GM12872 (cell line): ENCODE data around the gene MICAL3.

Source experiments
- TF ChIP-seq, protein P1 (sequence below): IDR thresholded peaks from 3 replicates; pipeline ENCODE4 v1.5.1; 2011; ENCODE audit warnings: low read depth, mild to moderate bottlenecking, low read length, moderate library complexity; ENCODE audit not compliant: insufficient read depth

The MICAL3 gene

DNA sequence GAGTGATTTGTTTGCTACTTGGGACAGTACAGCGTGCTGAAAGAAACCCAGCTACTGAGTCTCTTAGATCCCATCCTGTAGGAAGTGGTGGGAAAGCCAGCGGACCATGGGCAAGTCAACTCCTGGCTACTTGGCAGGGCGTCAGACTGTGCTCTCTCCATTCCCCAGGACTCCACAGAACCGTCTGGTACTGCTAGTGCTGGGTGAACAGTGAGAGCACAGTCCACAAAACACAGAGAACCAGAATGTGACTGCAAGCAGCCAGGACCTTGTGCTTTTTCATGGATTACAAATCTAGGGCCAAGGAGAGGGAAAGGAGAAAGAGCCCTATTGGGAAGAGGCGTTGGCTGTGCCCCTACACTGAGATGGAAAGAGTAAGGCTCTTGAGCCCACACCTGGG is 260.3 kb downstream of the MICAL3 start:
- TF ChIP-seq, protein P1, sequence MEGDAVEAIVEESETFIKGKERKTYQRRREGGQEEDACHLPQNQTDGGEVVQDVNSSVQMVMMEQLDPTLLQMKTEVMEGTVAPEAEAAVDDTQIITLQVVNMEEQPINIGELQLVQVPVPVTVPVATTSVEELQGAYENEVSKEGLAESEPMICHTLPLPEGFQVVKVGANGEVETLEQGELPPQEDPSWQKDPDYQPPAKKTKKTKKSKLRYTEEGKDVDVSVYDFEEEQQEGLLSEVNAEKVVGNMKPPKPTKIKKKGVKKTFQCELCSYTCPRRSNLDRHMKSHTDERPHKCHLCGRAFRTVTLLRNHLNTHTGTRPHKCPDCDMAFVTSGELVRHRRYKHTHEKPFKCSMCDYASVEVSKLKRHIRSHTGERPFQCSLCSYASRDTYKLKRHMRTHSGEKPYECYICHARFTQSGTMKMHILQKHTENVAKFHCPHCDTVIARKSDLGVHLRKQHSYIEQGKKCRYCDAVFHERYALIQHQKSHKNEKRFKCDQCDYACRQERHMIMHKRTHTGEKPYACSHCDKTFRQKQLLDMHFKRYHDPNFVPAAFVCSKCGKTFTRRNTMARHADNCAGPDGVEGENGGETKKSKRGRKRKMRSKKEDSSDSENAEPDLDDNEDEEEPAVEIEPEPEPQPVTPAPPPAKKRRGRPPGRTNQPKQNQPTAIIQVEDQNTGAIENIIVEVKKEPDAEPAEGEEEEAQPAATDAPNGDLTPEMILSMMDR: no peak

DNA sequence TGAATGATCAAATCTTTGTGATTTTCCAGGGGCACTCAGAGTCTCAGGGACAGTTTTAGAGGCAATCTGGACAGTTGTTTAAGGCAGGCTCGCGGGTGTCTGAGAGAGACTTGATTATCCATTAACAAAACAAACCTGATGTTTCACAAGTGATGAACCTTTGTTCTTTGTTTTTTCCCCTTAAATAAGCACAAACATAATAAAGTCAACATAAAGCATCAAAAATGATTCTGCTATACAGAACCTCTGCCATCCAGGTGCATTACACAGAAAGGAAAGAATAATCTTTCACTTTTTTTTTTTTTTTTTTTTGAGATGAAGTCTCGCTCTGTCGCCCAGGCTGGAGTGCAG is 263.2 kb downstream of the MICAL3 start:
- TF ChIP-seq, protein P1: no peak

DNA sequence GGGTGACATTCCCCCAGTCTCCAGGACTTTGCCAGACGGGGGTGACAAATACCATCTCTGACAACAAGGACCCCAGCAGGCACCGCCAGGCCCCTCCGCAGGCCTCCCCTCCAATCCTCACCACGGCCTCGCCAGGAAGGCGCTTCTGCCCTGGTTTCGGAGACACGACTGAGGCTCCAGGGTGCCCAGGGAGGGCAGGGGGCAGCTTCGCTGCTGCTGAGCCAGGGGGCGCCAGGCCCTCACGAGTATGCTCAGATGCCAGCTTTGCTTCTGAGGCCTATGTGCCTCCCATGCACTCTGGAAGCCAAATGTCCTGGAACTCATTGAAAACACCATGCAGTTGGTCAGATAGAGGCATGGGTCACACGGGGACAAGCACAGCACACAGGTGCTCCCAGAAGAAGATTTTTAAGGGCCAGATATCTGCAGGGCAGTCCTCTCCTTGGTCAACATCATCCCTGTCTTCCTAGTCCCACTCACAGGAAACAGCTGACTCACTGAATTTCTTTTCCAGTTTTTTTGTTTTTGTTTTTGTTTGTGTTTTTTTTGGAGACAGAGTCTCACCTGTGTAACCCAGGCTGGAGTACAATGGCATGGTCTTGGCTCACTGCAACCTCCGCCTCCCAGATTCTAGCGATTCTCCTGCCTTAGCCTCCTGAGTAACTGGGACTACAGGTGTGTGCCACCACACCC is 270.0 kb downstream of the MICAL3 start:
- TF ChIP-seq, protein P1: peak; percentile 52

DNA sequence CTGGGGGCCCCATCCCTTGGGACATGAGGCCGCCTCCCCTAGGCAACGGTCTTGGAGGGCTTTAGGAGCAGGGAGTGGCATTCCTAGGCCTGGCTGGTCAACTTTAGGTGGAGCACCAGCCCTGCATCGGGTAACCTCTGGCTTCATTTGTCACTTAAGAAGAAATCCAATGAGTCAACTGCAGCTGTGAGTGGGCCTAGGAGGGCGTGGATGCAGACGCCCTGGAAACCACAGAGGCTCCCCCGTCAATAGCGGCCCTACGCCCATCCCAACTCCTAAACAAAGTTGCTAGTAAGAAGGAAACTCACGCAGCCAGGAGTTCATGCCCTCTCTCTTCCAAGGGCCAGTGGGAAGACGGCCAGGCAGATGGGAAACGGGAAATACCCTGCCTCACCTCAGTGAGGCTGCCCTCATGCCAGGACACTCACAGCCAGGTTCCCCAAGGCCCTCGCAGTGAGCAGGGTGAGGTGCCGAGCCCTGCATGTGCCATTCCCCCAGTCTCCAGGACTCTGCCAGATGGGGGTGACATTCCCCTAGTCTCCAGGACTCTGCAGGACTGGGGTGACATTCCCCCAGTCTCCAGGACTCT is 270.9 kb downstream of the MICAL3 start:
- TF ChIP-seq, protein P1: no peak

DNA sequence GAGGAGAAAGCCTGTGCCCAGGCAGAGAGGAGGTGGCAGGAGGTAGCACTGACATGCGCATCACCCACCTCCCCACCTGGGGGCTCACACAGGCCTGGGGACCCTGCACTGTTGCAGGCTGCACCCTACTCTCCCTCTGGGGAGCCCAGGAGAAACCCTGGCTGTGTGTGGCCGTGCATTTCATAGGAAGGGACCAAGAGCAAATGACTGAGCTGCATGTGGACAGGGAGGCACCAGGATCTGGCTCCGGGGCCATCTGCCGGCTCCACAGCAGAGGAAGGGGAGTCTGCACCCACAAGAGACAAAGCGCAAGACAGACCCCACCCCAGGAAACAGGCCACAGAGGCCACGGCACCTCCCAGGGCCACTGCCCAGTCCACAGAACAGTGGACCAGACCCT is 272.8 kb downstream of the MICAL3 start:
- TF ChIP-seq, protein P1: no peak

DNA sequence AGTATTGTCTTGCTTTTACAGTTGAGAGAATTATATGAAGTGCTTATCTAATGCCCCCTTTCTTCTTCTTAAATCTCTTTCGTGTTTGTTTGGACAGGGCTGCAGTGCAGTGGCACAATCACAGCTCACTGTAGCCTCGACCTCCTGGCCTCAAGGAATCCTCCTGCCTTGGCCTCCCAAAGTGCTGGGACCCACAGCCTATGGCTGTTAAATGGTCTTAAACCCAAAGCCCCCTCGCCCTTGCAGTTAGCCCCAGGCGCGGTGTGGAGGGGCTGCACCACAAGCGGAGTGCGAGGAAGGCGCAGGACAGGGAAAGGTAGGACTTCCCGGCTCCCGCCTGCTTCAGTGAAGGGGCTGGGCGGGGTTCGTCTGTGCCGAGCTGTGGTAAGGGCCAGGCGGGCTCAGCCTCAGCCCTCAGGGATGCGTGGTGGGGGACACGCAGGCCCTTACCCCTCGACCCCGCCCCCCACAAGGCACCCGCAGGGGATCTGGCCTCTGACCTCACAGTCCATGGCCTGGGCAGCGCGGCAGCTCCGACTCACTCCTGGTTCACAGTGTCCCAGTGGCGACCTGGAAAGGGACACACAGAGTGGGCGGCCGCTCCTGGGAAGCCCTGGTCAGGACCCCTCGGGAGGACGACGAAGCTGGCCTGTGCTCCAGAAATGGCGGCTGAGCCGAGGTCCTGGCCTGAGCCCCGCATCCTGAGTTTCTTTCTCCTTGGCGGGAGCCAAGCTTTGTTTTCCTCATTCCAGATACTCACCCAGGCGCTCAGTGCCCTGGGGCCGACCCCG is 274.6 kb downstream of the MICAL3 start:
- TF ChIP-seq, protein P1: no peak

DNA sequence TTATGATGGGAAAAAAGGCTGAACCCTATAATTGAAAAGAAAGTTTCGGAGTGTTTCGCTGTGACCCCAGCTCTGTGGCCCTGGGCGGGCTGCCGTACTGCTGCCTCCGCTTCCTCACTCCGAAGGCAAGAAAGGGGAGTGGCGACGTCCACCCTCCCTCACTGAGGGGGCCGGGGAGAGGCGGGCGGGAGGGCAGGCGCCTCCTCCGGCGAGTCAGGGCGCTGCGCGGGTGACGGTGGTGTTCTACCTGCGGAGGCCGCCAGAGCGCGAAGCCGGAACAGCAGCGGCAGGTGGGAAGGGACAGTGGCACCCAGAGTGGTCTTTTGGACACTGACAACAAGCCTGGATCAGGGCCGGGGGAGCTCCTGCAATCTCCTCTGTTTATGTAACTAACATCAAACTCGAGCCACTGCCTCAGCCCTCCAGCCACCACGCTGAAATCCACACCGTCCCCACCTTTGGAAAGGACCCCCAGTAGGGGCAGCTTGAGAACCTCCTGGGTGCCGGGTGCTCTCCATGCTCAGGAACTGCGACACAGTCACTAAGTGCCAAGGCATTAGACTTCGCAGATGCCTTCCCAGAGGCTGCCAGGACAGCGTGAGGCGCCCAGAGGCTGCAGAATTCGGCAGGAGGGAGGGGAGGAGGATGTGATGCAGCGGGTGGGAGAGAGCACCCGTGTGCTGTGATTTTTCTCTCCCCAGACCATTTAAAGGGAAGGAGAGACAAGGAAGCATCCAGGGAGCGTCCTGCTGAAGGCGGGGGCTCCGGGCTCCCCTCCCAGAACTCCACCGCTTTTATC is 275.6 kb downstream of the MICAL3 start:
- TF ChIP-seq, protein P1: no peak
